ENCODE measurements around the gene INTS6.

INTS6 gene

DNA sequence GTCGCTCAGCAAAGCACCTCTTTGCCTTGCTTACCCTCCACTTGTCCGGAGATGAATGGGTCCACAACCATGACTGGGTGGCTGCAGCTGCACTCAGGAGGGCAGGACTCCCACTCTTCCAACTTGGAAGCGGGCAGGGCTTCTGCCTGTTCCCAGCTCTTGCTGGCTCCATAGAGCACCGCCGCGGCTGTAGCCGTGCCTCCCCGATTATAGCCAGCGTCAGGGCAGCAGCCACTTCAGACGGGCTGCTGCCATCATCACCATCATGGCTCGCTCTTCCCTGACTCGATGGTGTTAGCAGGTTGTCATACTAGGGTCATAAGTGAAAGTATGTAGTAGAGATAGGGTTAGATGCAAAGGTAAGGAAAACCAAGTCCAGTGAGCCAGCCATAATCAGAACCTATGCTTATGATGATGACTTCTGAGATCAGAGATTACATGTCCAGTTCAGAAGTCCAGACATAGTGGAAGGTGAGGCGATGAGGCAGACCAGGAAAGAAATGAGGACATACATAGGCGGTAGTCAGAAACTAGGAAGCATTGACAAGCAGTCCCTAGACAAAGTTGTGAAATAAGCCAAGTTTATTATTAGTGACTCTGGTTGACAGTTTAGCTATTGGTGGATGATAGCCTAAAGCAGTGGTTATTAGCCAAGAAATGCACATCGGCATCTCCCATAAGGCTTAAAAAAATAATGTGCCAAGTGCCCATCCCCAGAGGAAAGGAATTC is 4.4 kb upstream of the INTS6 start:
- no peak for DNase-seq (ENCODE audit: low read depth in 3 of 3, low spot score in 1 of 3)

DNA sequence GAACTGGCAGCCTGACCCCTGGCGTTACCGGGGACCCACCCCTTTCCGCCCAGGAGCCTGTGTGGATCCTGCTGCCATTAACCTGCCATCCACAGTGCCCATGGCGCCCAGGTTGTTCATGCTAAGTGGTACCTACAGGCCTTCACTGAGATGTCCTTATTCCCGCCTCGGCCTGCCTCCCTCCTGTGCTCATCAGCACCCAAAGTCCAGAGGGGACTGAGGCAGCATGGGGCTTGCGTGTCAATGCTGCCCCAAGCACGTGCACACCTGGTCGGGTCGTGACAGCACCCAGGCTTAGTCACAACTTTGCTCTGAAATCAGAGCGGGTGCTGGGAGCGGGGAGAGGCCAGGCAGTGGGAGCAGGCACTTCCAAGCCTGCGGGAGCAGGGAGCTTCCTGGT is 3.7 kb upstream of the INTS6 start:
- DNase-seq (ENCODE audit: low read depth in 3 of 3, low spot score in 1 of 3): no peak

DNA sequence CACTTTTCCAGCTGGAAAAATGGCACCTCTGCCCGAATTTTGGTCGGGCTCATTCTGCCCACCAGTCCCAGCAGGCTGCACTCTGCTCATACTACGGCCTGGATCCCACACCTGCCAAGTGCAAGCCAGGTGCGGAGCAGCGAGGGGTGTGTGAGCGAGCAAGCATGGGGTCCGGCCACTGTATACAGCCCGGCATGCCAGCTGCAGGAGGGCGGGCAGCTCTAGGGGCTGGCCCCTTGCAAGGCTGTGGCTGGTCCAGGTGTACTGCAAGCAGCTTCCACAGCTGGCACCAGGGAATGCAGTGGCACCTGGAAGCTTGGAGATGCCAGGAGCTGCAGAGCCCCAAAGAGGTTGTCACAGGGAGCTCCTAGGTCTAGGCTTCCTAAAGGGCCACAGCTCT is 2.7 kb upstream of the INTS6 start:
- DNase-seq (ENCODE audit: low read depth in 3 of 3, low spot score in 1 of 3): no peak

DNA sequence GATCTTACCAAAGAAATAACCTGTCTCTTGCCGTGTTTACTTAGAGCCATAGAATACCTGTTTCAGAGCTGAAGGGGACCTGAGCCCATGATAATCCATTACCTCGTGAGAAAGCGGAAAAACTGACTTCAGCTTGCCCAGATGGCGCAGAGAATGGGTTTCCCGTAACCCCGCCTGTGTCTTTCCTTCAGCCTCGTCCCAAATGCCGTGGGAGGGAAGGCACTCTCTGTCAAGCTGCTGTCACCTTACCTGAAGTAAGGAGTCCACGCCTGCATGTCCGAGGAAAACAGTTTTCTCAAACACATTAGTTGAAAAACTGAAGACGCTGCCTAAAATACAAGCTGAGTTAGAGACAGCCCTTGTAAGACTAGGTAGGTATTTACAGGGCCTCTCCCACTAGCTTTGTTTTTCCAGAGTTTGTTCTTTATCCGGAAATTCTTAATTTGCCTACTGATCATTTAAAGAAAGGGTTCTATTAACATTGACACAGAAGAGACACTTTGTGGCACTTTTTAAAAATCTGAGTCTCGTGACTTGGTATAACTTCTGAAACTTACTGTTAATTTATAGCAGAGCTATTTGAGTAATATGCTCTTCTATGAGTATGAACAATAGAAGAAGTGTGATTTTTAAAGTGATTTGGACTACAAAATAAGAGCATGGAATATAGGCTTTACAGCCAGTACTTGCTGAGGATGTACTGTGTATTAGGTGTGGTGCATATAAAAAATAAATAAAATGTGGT is 1.3 kb upstream of the INTS6 start:
- DNase-seq (ENCODE audit: low read depth in 3 of 3, low spot score in 1 of 3): peak in 2 of 3 donors; percentile 10 to 12

DNA sequence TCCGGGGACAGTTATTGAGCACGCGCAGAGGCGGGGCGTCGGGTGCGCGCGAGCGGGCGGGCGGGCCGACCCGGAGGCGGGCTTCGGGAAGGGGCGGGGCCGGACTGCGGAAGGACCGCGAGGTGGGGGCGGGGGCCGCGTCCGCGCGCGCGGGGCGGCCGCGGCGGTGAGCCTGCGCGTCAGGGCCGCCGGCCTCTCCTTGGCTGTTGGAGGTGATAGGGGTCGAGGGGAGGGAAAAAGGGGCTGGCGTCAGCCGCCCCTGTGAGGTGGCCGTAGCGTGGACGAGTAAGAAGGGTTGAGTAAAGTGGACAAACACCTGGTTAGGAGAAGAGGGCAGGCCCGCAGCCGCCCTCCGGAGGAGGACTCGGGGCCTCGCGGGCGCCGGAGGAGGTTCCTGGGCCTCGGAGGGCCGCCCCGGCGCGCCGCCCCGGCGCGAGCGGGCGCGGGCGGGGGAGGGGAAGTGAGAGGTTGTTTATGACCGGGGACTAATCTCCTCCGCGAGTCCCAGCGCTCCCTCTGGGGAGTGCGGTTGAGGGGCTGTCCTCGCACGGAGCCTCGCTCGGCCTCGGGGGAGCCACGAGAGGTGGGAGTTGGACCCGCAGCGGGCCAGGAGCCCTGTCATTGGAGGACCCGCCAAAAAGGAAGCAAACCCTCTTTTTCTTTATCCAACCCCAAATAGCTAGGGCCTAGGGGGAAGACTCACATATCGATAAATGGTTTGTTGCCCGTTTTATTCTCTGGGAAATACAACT is 547 bp upstream of the INTS6 start:
- peak; percentile 55 to 72 (median 67) for DNase-seq (ENCODE audit: low read depth in 3 of 3, low spot score in 1 of 3)

DNA sequence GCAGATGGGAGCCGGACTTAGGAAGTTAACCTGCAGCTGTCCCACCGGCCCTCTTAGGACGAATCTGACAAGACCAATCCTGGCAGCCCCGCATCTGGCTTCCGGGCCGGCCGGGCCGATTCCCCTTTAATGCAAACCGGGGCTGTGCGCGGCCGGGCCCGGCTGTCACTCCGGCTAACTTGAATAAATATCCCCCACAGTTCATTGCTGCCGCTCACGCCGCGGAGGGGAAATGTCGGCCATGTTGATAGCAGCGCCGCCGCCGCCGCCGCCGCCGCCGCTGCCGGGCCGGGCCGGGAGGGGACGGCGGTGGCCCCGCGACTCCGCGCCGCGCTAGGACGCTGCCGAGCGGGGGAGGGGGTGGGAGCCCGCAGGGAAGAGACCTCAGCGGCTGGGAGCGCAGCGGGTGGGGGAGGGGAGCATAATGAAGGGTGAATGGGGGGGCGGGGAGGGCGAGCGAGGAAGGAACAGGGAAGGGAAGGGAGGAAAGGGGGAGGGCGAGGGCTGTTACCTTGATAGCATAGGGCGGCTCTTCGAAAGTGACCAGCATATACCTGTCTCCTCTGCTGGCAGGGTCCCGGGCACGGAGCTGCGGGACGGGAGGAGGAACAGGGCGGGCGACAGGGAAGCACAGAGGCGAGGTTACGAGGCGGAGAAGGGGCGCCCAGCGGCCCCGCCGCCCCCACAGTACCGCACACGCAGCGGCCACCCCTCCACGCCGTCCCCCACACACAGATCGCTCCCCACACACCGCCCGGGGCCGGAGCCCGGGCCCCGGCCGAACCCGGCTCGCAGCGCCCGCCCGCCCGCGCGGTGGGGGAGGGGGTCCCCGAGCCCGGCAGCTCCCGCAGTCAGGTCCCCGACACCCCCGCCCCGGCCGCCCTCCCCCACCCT is 1.1 kb downstream of the INTS6 start:
- peak; percentile 40 to 61 (median 47) for DNase-seq (ENCODE audit: low read depth in 3 of 3, low spot score in 1 of 3)

DNA sequence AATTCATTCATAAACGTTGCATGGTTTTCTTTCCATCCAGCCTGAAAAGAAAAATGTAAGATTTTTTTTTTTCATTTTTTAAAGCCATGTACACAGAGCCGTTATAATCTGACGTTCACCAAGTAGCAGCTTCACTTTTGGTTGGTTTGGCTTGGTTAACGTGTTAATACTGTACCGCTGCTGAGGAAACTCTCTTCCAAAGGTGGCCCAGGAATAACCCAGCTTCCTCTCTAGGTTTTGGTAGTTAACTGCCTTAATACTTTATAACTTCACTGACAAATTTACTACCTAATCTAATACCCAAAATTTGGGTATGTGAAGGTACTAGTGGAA is 1.7 kb downstream of the INTS6 start:
- no peak for DNase-seq (ENCODE audit: low read depth in 3 of 3, low spot score in 1 of 3)

DNA sequence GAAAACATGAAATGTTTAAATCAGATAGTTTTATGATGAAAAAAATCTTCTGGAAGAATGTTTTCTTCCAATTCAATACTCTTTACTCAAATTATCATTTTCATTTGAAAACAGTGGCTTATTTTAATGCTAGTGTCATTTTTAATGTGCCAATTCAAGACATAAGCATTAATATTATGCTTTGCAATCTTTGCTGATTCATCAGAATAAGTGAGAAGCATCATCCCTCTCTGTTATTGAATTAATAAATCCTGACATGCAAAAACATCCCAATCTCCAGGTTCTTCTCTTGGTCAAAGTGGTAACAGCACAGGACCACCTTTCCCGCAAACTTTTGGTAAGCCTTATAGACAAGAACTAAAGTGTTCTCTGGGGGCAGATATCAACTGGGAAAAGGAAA is 3.8 kb downstream of the INTS6 start:
- DNase-seq (ENCODE audit: low read depth in 3 of 3, low spot score in 1 of 3): no peak

DNA sequence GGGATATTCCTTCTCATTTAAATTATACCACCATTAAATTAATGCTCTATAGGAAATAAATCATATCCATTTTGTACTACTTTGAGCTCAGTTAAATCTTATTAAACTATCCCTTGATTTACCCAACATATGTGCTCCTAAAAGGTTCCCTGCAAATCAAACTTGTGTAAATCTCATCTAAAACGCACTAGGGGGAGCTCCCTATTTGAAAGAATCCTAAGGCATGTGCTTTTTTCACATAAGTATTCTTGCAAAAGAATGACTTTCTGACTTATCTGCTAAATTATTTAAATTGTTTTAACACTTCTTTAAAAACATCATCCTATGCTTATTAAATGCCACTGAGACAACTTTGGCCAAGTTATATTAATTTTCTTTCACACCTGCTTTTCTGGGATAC is 7.9 kb downstream of the INTS6 start:
- no peak for DNase-seq (ENCODE audit: low read depth in 3 of 3, low spot score in 1 of 3)

DNA sequence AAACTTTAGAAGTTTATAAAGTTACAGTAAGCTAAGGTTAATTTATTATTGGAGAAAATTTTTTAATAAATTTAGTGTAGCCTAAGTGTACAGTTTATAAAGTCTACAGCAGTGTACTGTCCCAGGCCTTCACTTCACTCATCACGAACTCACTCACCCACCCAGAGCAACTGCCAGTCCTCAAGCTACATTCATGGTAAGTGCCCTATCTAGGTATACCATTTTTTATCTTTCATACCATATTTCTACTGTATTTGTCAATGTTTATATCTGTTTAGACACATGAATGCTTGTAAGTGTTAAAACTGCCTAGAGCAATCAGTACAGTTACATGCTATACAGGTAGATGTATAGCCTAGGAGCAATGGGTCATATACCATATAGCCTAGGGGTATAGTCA is 12.5 kb downstream of the INTS6 start:
- no peak for DNase-seq (ENCODE audit: low read depth in 3 of 3, low spot score in 1 of 3)

DNA sequence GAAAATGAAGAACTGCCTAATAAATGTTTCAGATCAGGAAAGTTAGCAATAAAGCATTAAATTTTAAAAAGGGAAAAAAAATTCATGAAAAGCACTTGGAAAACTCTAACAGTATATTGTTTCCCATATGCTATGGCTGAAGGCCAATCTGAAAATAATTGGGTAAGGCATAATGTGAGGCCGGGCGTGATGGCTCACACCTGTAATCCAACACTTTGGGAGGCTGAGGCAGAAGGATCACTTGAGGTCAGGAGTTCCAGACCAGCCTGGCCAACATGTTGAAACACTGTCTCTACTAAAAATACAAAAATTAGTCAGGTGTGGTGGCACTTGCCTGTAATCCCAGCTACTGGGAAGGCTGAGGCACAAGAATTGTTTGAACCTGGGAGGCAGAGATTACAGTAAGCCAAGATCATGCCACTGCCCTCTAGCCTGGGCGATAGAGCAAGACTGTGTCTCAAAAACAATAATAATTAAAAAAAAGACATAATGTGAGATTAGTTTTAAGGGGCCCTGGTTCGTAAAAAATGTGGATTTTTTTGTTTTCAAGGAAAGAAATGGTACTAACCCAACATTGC is 15.2 kb downstream of the INTS6 start:
- DNase-seq (ENCODE audit: low read depth in 3 of 3, low spot score in 1 of 3): no peak

DNA sequence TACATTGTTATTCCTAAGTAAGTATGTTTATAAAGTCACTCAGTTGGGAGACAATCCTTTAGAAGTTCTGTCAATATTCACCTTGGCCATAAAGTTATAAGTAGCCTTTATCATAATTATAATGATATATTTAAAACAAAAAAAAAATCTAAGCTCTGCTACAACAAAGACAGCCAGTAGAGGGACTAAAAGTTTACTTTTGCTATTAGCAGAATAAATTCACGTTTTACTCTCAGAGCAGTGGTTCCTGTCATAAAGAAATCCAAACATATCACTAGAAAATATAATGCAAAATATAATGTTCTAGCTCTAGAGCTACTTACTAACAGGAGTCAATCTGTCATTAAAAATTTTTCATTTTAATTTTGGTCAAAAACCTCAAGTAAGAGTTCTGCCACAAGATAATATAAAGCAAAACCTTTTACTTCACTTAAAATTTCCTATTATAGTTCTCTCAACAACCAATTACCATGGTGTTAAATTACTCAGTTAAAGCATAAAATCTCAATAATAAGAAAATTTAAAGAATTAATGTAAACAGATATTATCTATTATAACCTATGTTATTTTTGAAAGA is 17.7 kb downstream of the INTS6 start:
- DNase-seq (ENCODE audit: low read depth in 3 of 3, low spot score in 1 of 3): no peak

DNA sequence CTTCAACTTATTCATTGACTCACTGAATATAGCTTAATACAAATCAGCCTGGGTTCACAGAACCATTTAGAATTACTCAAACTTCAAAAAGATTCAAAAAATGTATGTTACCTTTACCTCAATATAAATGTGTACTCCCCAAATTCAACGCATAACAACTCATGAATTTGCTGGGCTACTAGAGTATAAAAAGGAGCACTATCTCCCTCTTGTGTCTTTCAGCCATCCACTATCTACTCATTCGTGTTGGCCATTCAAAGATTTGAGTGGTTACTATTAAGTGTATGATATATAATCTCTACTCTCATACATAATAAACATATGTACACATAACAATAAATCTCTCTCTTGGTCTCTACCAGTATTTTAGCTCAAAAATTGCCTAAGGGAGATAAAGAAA is 20.3 kb downstream of the INTS6 start:
- DNase-seq (ENCODE audit: low read depth in 3 of 3, low spot score in 1 of 3): no peak

DNA sequence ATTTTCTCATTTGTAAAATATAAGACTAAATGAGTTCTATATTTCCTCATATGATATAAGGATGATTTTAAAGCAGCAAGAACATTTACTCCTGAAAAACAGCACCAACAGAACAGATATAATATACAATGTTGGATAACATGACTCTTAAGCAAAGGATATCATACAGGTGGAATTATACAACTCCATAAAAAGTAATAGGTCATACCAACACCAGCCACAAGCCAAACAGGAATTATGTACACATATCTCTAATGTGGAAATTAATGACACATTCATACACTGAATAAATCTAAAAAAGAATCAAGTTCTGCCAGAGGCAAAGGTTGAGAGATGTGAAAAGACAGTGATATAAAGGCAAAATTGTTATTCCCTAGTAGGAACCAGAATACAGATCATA is 25.9 kb downstream of the INTS6 start:
- no peak for DNase-seq (ENCODE audit: low read depth in 3 of 3, low spot score in 1 of 3)

DNA sequence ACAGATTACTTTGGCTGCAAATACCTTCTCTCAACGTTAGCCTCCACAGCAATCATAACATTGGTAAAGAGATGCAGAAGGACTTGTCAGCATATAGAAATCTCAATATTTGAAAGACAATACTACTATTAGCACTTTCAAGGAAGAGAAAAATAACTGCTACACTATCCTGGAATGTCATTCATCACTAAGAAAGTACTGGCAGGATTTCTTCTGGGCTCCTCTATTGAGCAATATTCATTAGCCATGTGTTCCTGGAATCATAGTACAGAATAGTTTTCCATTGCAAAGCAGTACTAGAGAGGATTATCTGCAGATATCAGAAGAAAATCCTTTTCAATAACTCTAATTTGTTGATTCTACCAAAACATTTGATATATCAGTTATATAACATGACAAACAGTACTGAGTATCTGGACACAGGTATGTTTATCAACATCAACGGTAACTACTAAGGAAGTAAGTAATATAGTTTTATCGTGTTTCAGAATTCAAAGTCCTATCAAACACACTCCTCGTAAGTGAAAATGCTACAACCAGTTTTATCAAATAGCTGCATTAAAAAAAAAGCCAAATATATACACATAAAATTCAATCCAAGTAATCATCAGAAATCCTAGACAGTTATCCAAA is 27.3 kb downstream of the INTS6 start:
- no peak for DNase-seq (ENCODE audit: low read depth in 3 of 3, low spot score in 1 of 3)

DNA sequence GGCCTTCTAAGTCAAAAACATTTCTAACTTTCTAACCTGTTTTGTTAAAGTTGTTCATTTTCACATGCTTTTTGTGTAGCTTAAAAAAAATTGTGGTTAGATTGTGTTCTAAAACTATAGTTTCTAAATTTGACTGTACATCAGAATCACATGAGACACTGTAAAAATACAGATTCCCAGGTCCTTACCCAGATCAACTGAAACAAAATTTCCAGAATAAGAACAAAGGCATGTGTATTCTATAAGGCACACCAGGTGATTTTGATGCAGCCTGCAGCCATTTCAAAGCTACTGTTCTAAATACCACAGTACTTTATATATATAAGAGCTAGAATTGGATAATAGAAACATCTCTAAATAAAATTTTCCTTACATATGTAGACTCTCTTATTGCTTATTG is 29.1 kb downstream of the INTS6 start:
- DNase-seq (ENCODE audit: low read depth in 3 of 3, low spot score in 1 of 3): no peak

DNA sequence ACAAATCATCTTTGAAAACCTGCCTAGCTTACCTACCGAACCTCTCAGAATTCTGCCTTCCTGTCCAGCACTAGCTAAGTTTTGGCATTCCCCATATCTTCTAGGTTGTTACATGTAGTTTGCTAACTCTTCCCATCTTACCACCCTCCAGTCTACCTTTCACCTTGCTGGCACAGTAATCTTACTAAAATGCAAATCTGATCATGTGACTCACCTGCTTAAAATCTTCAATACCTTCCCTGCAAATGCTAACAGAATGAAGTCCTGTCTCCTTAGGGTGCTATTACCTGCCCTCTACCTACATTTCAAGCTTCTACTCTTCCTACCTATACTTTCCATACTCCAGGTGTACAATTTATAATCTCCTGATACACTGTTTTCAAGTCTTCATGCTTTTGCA is 30.4 kb downstream of the INTS6 start:
- no peak for DNase-seq (ENCODE audit: low read depth in 3 of 3, low spot score in 1 of 3)

DNA sequence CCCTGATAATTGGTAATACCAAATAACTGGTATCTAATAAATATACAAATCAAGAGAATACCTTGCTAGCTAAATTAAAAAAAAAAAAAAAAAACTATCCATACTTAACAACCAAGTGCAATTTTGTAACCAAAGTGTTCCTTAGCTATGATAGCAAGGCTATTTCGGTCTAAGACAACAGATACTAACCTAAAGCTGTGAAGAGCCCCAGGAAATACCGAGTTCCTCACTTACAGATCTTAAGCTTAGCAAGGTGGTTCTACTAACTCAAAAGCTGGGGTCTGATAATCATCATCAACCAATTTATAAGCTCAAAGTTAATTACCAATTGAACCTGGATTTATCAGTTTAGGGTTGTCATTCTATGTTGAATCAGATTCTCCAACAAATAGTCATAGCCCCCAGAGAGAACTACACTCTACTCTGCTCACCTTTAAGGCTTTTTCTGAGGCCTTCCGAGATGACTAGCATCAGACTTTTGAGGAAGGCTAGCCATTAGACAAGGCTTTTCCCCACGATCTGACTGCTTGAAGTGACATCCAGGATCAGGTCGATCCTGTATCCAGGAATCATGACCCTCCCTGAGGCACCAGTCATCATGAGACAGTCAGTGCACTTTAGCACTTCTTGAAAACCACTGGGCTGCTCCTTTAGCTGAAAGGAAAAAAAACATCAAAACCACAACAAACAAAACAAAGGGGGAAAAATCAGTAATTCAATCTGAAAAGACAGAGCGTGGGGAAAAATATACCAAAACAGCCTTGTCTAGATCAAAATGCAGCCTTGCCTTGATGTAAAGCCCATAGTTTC is 31.9 kb downstream of the INTS6 start:
- no peak for DNase-seq (ENCODE audit: low read depth in 3 of 3, low spot score in 1 of 3)

DNA sequence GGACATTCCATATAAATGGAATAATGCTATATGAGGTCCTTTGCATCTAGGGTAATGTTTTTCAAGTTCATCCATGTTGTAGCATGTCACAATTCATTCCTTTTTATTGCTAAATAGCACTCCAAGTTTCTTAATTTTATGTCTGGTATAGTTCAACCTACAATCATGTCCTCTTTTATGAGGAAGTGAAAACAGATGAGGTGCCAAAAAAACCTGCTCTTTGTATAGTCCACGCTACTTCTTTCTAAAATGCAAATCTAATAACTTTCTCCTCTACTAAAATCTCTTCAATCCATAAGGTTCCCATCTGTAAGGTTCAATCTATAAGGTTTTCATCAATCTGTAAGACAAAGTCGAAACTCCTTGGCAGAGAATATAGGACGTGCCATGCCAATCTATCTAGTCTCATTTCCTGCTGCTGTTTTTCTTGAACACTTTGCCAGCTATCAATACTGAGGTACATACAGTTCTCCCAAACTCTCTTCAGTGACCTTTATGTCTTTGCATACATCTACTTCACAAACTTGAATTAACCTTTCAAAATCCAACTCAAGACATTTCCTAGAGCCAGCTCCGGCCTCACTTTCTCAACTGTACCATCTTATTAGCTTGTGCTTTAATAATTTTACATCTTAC is 33.7 kb downstream of the INTS6 start:
- no peak for DNase-seq (ENCODE audit: low read depth in 3 of 3, low spot score in 1 of 3)
